PC-9 (cell line): ENCODE measurements around the gene RGPD3. TPM values are rescaled to one million over a fixed set of nuclear protein-coding genes. Genes with fewer than 3 reads are reported as not detected.
"Not testable (repeated sequence)": the region's sequence is repeated elsewhere in the genome, so short reads cannot be mapped to it uniquely, and the experiment has no call there.

Source experiments
- Bru-seq: library from RNA; stranded (reverse); fragments of 400-500 nt; gene quantifications from one replicate; lab custom pipeline; 2021; lab: Mats Ljungman, UMichigan
- BruChase-seq, 2 experiments: library from RNA; stranded (reverse); fragments of 400-500 nt; gene quantifications; one replicate each; lab custom pipeline; 2021; lab: Mats Ljungman, UMichigan
- BruUV-seq: library from RNA; stranded (reverse); fragments of 400-500 nt; replicated peaks from 2 replicates; lab custom pipeline; 2021; lab: Mats Ljungman, UMichigan
- CTCF ChIA-PET: fragments of 300-600 bp; sonication (Branson Sonifier 250); formaldehyde crosslinking; loops from one replicate; lab custom pipeline; 2022; ENCODE audit warnings: antibody characterized with exemption; lab: Charles Lee
- POLR2A ChIA-PET: fragments of 300-600 bp; sonication (Branson Sonifier 250); formaldehyde crosslinking; loops from one replicate; lab custom pipeline; 2022; ENCODE audit warnings: antibody characterized with exemption; ENCODE audit not compliant: unreplicated experiment; lab: Charles Lee
- DNase-seq, 2 experiments: peaks; one replicate each; pipeline versions ENCODE4 v3.0.0 to v3.0.0-alpha.2; 2015 to 2022; ENCODE audit warnings: mixed read lengths in 1 of 2
- H2AFZ ChIP-seq: fragments of 200-600 bp; sonication (generic); 2 replicates; pipeline ENCODE4 v1.8.1; 2017; ENCODE audit warnings: antibody characterized with exemption
- H3F3A ChIP-seq: fragments of 200-600 bp; sonication (generic); 2 replicates; pipeline ENCODE4 v1.8.1; 2017; ENCODE audit warnings: antibody characterized with exemption, mild to moderate bottlenecking, low read depth; ENCODE audit not compliant: insufficient read depth
- H3K27ac ChIP-seq: fragments of 200-600 bp; sonication (generic); 2 replicates; pipeline ENCODE4 v1.6.1; 2016; ENCODE audit warnings: mixed run types
- H3K27me3 ChIP-seq: fragments of 200-600 bp; sonication (generic); 2 replicates; pipeline ENCODE4 v1.6.1; 2016; ENCODE audit warnings: low read depth, mixed run types; ENCODE audit not compliant: insufficient read depth
- H3K36me3 ChIP-seq: fragments of 200-600 bp; sonication (generic); 2 replicates; pipeline ENCODE4 v1.6.1; 2016; ENCODE audit warnings: low read depth, mixed run types
- H3K4me1 ChIP-seq: fragments of 200-600 bp; sonication (generic); replicated peaks from 2 replicates; pipeline ENCODE4 v1.6.1; 2016; ENCODE audit warnings: mixed run types; ENCODE audit not compliant: insufficient read depth
- H3K4me2 ChIP-seq: fragments of 200-600 bp; sonication (generic); 2 replicates; pipeline ENCODE4 v1.6.1; 2017; ENCODE audit warnings: mixed run types
- H3K4me3 ChIP-seq: fragments of 200-600 bp; sonication (generic); 2 replicates; pipeline ENCODE4 v1.6.1; 2016; ENCODE audit warnings: mixed run types
- H3K79me2 ChIP-seq: fragments of 200-600 bp; sonication (generic); 2 replicates; pipeline ENCODE4 v1.6.1; 2017; ENCODE audit warnings: low read depth, mixed run types
- H3K9me2 ChIP-seq: fragments of 200-600 bp; sonication (generic); 2 replicates; pipeline ENCODE4 v1.8.1; 2017; ENCODE audit warnings: mild to moderate bottlenecking; ENCODE audit not compliant: insufficient read depth
- H3K9me3 ChIP-seq: fragments of 200-600 bp; sonication (generic); 2 replicates; pipeline ENCODE4 v1.8.1; 2016; ENCODE audit warnings: low read depth; ENCODE audit not compliant: insufficient read depth
- H4K20me1 ChIP-seq: fragments of 200-600 bp; sonication (generic); 2 replicates; pipeline ENCODE4 v1.8.1; 2017; ENCODE audit not compliant: insufficient read depth
- CTCF ChIP-seq: fragments of 200-600 bp; sonication (generic); conservative IDR thresholded peaks from 2 replicates; pipeline ENCODE4 v1.6.1; 2017; ENCODE audit warnings: mixed run types, antibody characterized with exemption, mild to moderate bottlenecking, moderate library complexity
- EZH2 ChIP-seq: fragments of 200-600 bp; sonication (generic); IDR thresholded peaks from 2 replicates; pipeline ENCODE4 v1.8.0; 2017; ENCODE audit warnings: antibody characterized with exemption, low read depth
- intact Hi-C: fragments of 100-400 bp; cut with micrococcal nuclease; formaldehyde crosslinking; loops from one replicate; pipeline ENCODE4 v1.10.0; 2022; ENCODE audit not compliant: unreplicated experiment
- long read RNA-seq: library from polyadenylated mRNA; stranded (forward); transcript quantifications from one replicate; pipeline ENCODE4 v2.0.0, GENCODE V29; 2022
- total RNA-seq: library from RNA; stranded (reverse); gene quantifications from 2 replicates; pipeline ENCODE4 v1.2.3, GENCODE V29; 2021

RGPD3 gene
- total RNA-seq (0.09 TPM in 1 of 2 replicates, not detected in the other), Bru-seq, nascent RNA (percentile 16 among the genes with signal in this experiment), BruChase-seq, experiment 1, labeled RNA remaining after a 2-hour chase (percentile 21 among the genes with signal in this experiment), BruChase-seq, experiment 2, labeled RNA remaining after a 6-hour chase (percentile 17 among the genes with signal in this experiment)
- long read RNA-seq, result 0 reads

- H2AFZ ChIP-seq, BruUV-seq, DNase-seq: not testable (repeated sequence)
These were observed at the start of gene RGPD3 for GRCh38 chr2:106468107-106468506. RGPD3 (minus strand) TSS chr2:106468413; CDS start chr2:106468288, 125 bp downstream.

GRCh38 chr2:106517329-106517728 is 49.1 kb upstream of the RGPD3 start:
- no peak for DNase-seq
- Histone ChIP-seq H3K9me2 (no peaks in the 10 kb centered on the region), H3K79me2 (no peaks in the 10 kb centered on the region), H3K4me1 (no peaks in the 10 kb centered on the region), H3K27ac (no peak overlapping the region), H3K4me3 (no peak overlapping the region), H2AFZ (no peak overlapping the region), H3K4me2 (no peak overlapping the region), H3F3A (no peaks in the 10 kb centered on the region), H3K27me3 (no peaks in the 10 kb centered on the region), H3K36me3 (no peaks in the 10 kb centered on the region), H4K20me1 (no peaks in the 10 kb centered on the region; the same call in 1 of the 2 replicates), H3K9me3 (no peaks in the 10 kb centered on the region)
- POLR2A ChIA-PET, result no interaction called here
- no peak for TF ChIP-seq CTCF
- TF ChIP-seq EZH2, result no peak
- BruUV-seq, result no TSS peak
- CTCF ChIA-PET, result no interaction called here
- intact Hi-C loops, result no loop called here

More at GRCh38 chr2:106468107-106468506, at the start of gene RGPD3:
- H3F3A ChIP-seq, H3K9me2 ChIP-seq, H3K79me2 ChIP-seq, CTCF ChIA-PET, intact Hi-C loops, H3K9me3 ChIP-seq, H3K27ac ChIP-seq, POLR2A ChIA-PET, H3K36me3 ChIP-seq, H3K27me3 ChIP-seq, H3K4me3 ChIP-seq, H3K4me1 ChIP-seq, H3K4me2 ChIP-seq, H4K20me1 ChIP-seq: not testable (repeated sequence)

- no peaks in the 10 kb centered on the region; the same call in 1 of the 2 replicates for H4K20me1 ChIP-seq
- H3K36me3 ChIP-seq, result no peaks in the 10 kb centered on the region
- no peaks in the 10 kb centered on the region for H3F3A ChIP-seq
- POLR2A ChIA-PET, result no interaction called here
- no peaks in the 10 kb centered on the region for H3K27me3 ChIP-seq
- no peaks in the 10 kb centered on the region for H3K4me1 ChIP-seq
- no peak overlapping the region for H2AFZ ChIP-seq
- CTCF ChIA-PET, result no interaction called here
- H3K4me3 ChIP-seq, result no peak overlapping the region
- no peaks in the 10 kb centered on the region for H3K9me2 ChIP-seq
- TF ChIP-seq EZH2 (no peak), CTCF (no peak)
- intact Hi-C loops, result no loop called here
- no peak overlapping the region for H3K4me2 ChIP-seq
- H3K9me3 ChIP-seq, result no peaks in the 10 kb centered on the region
- DNase-seq, result no peak
- no TSS peak for BruUV-seq
- no peaks in the 10 kb centered on the region for H3K79me2 ChIP-seq
- no peak overlapping the region for H3K27ac ChIP-seq
These were observed 48.7 kb upstream of the RGPD3 start for GRCh38 chr2:106516864-106517263.
